Activated naive CD4-positive, alpha-beta T cell treated with Interleukin-2 at 50 U/mL for 16 hours (primary cell): ENCODE measurements around the gene CDC73.
"Not testable (repeated sequence)": the region's sequence is repeated elsewhere in the genome, so short reads cannot be mapped to it uniquely, and the experiment has no call there.

Source experiments
- DNase-seq: peaks from one replicate; pipeline ENCODE4 v3.0.0-alpha.2; 2020

The CDC73 gene

DNA sequence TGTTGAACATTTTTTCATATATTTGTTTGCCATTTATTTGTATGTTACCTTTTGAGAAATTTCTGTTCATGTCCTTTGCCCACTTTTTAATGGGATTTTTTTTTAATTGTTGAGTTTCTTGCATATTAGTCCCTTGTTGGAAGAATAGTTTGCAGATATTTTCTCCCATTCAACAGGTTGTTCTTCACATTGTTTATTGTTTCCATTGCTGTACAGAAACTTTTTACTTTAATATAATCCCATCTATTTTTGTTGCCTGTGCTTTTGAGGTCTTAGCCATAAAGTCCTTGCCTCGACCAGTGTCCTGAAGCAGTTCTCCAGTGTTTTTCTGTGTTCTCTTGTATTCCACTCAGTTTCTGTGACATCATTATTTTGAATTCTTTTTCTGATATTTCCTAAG, 118.8 kb downstream of the CDC73 start:
- no peak for DNase-seq

DNA sequence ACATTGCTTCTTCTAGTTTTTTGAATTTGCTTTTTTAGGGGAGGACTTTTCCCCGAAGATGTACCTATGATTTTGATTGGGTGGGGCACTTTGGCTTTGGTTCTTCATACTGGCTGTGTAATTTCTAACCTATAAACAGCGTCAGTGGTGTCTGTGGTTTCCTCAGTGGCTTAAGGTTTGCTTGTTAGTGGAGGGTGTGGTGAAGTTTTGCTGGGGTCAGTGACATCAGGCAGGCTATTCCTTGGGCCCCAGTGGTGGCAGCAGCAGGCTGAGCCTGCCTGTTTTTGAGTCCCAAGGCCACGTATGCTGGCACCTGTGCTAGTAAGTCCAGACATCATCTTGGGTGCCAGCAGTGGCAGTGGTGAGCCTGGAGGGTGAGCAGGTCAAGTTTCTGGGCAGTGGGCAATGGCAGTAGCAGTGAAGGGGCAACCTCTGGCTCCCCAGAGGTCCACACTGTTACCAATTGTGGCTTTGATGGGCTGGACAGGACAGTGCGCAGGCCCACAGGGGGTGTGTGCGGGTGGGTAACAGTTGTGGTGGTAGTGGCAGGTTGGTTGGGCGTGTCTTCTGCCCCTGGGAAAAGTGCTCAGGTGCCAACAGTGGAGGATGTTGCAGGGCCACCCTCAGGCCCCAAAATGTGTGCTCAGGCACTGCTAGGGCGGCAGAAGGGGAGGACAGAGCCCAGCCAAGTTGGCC, 119.4 kb downstream of the CDC73 start:
- no peak for DNase-seq

DNA sequence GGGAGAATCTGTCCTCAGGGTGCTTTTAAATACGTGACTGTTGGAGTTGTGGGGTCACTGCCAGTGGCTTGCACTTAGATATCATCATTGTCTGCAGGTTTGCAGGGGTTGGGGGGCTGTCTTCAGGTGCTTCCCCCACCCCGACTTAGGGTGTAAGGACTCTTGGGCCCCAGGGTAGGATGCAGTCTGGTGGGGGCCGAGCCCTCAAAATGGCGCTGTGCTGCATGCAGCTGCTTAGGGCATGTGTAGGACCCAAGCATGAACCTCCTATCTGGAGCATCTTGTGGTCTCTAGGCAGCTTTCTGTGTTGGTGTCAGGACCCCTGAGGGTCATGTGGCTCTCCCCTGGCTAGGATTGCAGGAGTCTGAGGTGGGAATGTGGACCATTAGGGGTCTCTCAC, 120.2 kb downstream of the CDC73 start:
- no peak for DNase-seq

GRCh38 chr1:193249187-193249586, 127.4 kb downstream of the CDC73 start:
- no peak for DNase-seq

DNA sequence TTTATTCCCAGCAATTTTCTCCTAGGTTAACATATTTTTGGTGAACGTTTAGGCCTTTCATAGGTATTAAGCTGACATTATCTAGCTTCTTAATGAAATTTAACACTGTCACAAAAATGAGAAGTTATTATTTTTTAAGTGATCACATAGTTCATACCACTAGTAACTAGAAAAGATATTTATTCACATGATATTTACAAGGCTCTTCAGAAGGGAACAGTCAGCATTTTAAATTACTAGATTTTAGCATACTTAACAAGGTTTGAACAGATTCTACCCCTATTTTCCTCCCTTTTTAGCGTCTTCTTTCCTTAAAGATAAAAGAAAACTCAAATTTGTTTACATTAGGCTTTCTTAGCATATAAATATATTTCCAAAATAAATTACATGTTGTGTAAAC, 130.1 kb downstream of the CDC73 start:
- no peak for DNase-seq

DNA sequence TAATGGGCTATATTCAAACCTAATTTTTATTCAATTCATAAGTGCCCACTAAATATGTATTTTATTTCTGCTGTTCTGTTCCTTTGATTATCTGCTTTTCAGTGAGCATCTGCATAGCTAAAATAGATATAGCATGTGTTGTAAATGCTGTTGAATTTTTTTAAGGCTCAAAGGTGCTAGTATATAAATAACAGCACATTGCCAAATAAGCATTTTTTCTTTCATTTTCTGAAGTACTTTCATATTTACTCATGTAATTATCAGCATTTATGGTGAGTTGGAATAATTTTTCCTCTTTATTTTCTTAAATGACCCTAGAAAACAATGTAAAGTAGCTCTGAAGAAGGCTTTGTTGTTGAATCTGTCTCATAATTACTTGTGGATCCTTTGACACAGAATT, 134.2 kb downstream of the CDC73 start:
- no peak for DNase-seq

DNA sequence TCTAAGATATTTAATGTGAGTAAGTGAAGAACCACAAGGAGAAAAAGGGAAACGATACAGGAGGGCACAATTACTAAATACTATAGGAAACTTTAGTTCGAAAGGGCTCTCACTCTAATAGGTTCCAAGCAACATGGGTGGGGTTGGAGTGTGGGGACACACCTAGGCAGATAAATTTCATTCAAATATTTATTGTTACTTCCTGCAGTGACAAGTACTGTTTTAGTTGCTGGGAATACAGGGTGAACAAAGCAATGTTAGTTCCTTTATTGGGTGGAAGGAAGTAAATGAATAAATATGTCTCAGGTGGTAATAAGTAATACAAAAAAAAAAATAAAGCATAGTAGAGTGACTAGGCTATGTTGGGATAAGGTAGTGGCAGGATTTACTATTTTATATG, 137.8 kb downstream of the CDC73 start:
- DNase-seq, result no peak

- no peak for DNase-seq
Observed at GRCh38 chr1:193260056-193260745, 138.4 kb downstream of the CDC73 start.

DNA sequence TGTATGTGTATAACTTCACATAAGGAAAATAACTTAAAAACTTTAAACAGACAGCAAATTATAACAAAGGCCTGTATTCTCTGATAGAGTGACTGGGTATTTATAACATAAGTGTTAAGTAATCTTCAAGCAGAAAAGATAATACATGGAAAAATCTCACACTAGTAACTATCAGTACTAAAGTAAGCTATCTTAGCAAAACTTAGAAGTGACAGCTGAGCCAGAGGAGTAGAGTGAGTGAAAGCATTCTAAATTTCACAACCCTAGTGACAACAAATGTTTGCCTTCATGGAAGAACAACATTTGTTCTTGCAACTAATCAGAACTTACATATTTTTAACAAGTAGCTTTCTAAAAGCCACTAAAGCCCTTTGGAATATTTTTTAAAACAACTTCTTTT, 139.1 kb downstream of the CDC73 start:
- DNase-seq, result no peak

DNA sequence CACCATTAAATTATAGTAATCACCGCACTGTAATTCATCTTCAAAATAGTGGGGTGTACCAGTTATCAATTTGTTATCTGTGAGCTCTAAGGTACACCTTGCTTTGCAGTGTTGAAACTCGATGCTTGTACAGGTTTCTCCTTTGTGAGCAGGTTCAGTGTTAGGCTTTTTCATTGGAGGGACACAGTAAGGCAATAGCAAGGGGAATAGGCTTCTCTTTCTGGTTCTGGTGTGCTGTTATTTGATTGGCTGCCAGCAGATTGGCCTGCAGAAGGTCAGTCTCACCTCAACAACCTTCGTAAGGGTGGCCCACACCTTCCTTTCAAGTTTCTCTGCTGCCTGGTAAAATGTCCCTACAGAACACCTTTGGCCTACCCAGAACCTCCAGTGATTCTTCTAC, 140.8 kb downstream of the CDC73 start:
- DNase-seq, result no peak

DNA sequence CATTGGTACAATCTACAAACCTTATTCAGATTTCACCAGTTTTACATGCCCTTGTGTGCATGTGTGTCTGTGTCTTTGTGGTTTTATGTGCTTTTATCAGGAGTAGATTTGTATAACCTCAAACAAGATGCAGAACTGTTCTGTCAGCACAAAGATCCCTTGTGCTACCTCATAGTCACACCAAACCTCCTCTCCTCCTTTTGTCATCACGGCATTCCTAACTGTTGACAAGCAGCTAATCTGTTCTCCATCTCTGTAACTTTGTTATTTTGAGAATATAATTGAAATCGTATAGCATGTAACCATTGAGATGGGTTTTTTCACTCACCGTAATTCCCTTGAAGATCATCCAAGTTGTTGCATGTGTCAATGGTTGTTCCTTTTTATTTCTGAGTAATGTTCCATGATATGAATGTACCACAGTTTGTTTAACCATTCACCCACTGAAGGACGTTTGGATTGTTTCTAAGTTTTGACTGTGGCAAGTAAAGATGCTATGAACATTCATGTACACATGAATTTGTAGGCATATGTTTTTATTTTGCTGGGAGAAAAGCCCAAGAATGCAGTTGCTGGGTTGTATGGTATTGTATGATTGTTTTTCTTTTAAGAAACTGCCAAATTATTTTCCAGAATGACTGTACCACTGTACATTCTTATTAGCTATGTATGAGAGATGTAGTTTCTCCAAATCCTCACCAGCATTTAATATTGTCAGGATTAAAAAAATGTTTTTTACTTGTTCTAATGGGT, 142.7 kb downstream of the CDC73 start:
- no peak for DNase-seq

DNA sequence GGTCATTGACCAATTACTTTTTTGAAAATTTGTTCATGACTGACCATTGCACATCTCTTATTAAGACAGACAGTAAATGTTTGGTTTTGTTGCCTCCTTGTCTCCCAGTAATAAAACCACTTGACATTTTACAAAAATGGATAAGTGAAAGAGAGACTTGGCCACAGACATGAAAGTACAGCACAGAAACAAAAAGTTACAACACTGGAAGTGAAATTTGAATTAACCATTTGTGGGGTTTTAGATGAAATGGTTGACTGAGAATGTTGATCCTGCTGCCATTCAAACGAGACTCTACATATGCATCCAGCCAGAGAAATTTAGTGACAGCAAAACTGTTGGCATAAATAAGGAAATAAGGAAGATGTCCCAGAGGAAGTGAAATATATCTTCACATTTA, 143.9 kb downstream of the CDC73 start:
- DNase-seq, result no peak

DNA sequence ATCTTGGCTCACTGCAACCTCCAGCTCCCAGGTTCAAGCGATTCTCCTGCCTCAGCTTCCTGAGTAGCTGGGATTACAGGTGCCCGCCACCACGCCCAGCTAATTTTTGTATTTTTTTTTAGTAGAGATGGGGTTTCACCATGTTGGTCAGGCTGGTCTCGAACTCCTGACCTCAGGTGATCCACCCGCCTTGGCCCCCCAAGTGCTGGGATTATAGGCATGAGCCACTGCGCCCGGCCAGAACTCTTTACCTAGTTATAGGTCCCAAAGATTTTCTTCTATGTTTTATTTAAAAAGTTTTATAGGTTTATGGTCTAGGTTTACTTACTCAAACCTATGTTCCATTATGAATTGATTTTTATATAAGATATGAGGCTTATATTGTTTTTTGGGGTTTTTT, 145.0 kb downstream of the CDC73 start:
- not testable (repeated sequence) for DNase-seq

DNA sequence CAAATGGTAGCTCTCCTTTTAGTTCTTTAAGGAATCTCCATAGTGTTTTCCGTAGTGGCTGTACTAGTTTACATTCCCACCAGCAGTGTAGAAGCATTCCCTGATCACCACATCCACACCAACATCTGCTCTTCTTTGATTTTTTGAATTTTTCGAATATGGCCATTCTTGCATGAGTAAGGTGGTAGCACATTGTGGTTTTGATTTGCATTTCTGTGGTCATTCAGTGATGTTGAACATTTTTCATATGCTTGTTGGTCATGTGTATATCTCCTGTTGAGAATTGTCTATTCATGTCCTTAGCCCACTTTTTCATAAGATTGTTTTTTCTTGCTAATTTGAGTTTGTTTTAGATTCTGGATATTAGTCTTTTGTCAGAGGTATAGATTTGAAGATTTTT, 149.2 kb downstream of the CDC73 start:
- no peak for DNase-seq

DNA sequence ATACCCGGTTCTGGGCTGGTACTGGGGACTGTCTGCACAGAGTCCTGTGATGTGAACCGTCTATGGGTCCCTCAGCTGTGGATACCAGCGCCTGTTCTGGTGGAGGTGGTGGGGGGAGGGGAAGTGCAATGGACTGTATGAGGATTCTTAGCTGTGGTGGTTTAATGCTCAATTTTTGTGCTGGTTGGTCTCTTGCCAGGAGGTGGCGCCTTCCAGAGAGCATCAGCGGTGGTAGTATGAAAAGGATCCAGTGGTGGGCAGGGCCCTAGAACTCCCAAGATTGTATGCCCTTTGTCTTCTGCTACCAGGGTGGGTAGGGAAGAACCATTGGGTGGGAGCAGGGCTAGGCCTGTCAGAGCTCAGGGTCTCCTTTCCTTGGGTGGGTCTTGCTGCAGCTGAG, 153.9 kb downstream of the CDC73 start:
- DNase-seq, result no peak

- DNase-seq, result no peak
Observed at GRCh38 chr1:193278968-193279367, 157.1 kb downstream of the CDC73 start.

DNA sequence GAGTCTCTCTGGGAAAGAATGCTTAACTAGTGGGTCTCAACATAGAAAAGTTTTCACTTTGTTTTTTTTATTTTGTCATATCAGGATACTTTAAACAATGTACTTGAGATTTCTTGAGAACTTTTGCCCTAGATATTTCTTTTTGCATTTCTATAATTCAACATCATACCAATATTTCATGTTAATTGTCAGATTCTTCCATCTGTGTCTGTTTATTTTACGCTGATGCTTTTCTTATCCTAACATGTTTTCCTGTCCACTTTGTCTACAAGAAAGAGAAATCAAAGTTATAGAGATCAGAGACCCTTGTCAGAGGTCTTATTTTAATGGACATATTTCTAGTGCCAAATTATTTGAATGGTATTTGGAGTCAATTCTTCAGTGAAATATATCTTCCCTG, 160.1 kb downstream of the CDC73 start:
- DNase-seq, result no peak

GRCh38 chr1:193283016-193283415, 161.2 kb downstream of the CDC73 start:
- DNase-seq, result no peak

GRCh38 chr1:193284219-193284618, 162.4 kb downstream of the CDC73 start:
- DNase-seq, result no peak

DNA sequence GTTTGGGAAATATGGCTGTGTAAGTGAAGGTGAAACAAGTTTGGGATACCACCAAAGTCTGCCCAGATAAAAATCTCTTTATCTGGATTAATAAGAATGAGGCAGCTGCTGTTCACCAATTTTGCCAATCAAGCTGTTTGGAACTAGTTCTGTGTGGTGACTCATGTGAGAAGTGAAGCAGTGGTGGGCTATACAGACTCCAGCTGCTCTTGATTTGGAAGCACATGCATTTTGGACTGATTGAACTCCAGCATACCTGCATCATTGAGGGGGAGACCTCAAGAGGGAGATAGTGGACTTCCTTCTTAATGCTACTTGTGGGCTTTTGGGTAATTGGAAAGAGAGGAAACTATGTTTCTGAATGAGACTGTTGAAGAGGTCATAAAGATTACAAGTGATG, 163.8 kb downstream of the CDC73 start:
- DNase-seq, result no peak

DNA sequence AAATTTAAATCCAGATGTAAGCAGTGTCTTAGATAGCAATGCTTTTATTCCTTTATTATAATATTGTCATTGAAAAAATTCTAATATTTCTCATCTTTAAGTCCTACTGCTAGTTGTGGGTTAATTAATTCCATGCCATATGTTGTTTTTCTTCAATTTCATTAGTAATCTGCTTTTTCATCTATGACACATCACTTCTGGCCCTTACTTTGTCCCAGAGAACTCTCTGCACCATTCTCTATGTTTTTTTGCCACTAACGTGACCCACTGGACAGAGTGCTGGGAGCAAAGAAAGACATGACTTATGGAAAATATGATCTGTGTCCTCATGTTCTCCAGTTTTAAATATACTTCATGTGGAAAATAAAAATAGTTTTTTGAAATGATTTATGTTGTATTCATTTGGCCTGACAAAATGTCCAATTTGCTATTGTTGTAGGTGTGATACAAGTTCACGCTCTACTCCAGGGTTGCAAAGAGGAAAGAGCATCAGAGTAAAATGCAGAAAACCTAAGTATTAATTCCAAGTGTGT, 166.8 kb downstream of the CDC73 start:
- DNase-seq, result not testable (repeated sequence)

DNA sequence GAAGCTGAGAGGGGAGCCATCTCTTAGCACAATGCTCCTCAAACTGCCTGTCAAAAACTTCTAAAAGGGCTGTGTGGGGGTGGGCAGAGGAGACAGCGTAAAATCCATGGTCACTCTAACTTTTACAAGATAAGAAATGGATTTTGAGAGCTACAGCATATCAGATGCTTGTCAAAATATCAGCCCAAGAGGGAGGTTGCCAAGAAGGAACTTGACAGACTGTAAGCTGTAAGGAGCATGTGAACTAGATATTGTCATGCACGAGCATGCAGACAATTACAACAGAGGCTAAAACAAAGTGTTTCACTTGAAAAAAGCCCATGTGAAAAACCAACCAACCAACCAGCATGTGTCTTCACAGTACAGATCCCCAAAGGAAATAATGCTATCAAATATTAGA, 171.9 kb downstream of the CDC73 start:
- DNase-seq, result no peak

- DNase-seq, result no peak
Observed at GRCh38 chr1:193299038-193299437, 177.2 kb downstream of the CDC73 start.

DNA sequence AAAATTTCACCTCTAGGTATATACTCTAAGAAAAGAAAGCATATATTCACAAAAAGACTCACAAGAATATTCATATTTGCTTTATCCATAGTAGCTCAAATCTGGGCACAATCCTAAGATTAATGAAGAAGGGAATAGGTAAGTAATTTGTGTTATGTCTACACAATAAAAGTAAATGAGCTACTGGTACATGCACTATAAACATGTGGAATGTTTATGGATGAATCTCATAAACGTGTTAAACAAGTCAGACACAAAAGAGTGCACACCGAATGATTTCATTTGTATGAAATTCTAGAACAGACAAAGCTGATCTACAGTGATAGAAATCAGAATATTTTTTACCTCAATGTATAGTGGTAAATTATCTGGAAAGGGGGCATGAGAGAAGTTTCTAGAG, 179.9 kb downstream of the CDC73 start:
- DNase-seq, result no peak
